Neutrophil (primary cell): ENCODE data around the gene RPL15.

Source experiments
- H3K27ac ChIP-seq: fragments of 200-600 bp; sonication (generic); 2 replicates; pipeline ENCODE4 v1.5.1; 2016; ENCODE audit warnings: mild to moderate bottlenecking, moderate library complexity
- H3K27me3 ChIP-seq: fragments of 200-600 bp; sonication (generic); 2 replicates; pipeline ENCODE4 v1.6.0; 2016; ENCODE audit warnings: mild to moderate bottlenecking
- H3K36me3 ChIP-seq: fragments of 200-600 bp; sonication (generic); 2 replicates; pipeline ENCODE4 v1.5.1; 2017
- H3K4me1 ChIP-seq, 2 experiments: fragments of 200-600 bp in 1 of 2; sonication (generic) in 1 of 2; 1 replicate in 1 of 2; 2 replicates in 1 of 2; pipeline versions ENCODE4 v1.5.1 to v1.6.1; 2013 to 2016; ENCODE audit warnings: low read depth in 1 of 2, low read length in 1 of 2, mild to moderate bottlenecking in 1 of 2, moderate library complexity in 1 of 2; ENCODE audit not compliant: control insufficient read depth in 1 of 2, insufficient read depth in 1 of 2
- H3K4me3 ChIP-seq, 2 experiments: fragments of 200-600 bp in 1 of 2; sonication (generic) in 1 of 2; 1 replicate in 1 of 2; 2 replicates in 1 of 2; pipeline ENCODE4 v1.5.1; 2013 to 2016; ENCODE audit warnings: low read depth in 1 of 2, low read length in 1 of 2, mild to moderate bottlenecking in 1 of 2, moderate library complexity in 1 of 2
- H3K9me3 ChIP-seq: fragments of 200-600 bp; sonication (generic); 2 replicates; pipeline ENCODE4 v1.5.1; 2016
- CTCF ChIP-seq: fragments of 200-600 bp; sonication (generic); IDR thresholded peaks from 2 replicates; pipeline ENCODE4 v1.5.1; 2016; ENCODE audit warnings: antibody characterized with exemption

RPL15 gene

GRCh38 chr3:23934253-23934652 is 17.3 kb downstream of the RPL15 start:
- no peak overlapping the region for H3K27ac ChIP-seq
- H3K36me3 ChIP-seq: no peaks in the 10 kb centered on the region
- TF ChIP-seq CTCF: no peak
- no peaks in the 10 kb centered on the region for H3K4me1 ChIP-seq
- H3K4me3 ChIP-seq: no peak overlapping the region
- H3K9me3 ChIP-seq: no peaks in the 10 kb centered on the region
- H3K27me3 ChIP-seq: no peaks in the 10 kb centered on the region

GRCh38 chr3:23937296-23937695 is 20.4 kb downstream of the RPL15 start:
- Histone ChIP-seq H3K36me3 (no peaks in the 10 kb centered on the region), H3K9me3 (no peaks in the 10 kb centered on the region), H3K27ac (no peak overlapping the region), H3K4me1 (no peaks in the 10 kb centered on the region), H3K4me3 (no peak overlapping the region), H3K27me3 (peaks cover 4% of the 10 kb centered on the region)
- no peak for TF ChIP-seq CTCF

GRCh38 chr3:23938688-23939087 is 21.8 kb downstream of the RPL15 start:
- no peak for TF ChIP-seq CTCF
- Histone ChIP-seq H3K36me3 (no peaks in the 10 kb centered on the region), H3K4me3 (no peak overlapping the region), H3K27ac (no peak overlapping the region), H3K27me3 (peaks cover 15% of the 10 kb centered on the region), H3K9me3 (no peaks in the 10 kb centered on the region), H3K4me1 (no peaks in the 10 kb centered on the region)

GRCh38 chr3:23940775-23941174 is 23.8 kb downstream of the RPL15 start:
- Histone ChIP-seq H3K27me3 (peaks cover 30% of the 10 kb centered on the region), H3K27ac (no peak overlapping the region), H3K36me3 (no peaks in the 10 kb centered on the region), H3K4me3 (no peak overlapping the region), H3K9me3 (no peaks in the 10 kb centered on the region), H3K4me1 (peaks cover 0 to 5% of the 10 kb centered on the region in 2 experiments)
- no peak for TF ChIP-seq CTCF

GRCh38 chr3:23941440-23941839 is 24.5 kb downstream of the RPL15 start:
- no peak overlapping the region for H3K4me3 ChIP-seq

More at GRCh38 chr3:23941440-23941839, 24.5 kb downstream of the RPL15 start:
- TF ChIP-seq CTCF: no peak
- Histone ChIP-seq H3K27me3 (peaks cover 30% of the 10 kb centered on the region), H3K9me3 (no peaks in the 10 kb centered on the region), H3K36me3 (no peaks in the 10 kb centered on the region), H3K4me1 (peaks cover 3 to 10% of the 10 kb centered on the region in 2 experiments), H3K27ac (no peak overlapping the region)
